MM.1S (cell line): ENCODE data around the gene TRAPPC8.
"Not testable (repeated sequence)": the region's sequence is repeated elsewhere in the genome, so short reads cannot be mapped to it uniquely, and the experiment has no call there.

Experiments used
- DNase-seq: peaks from one replicate; pipeline ENCODE4 v3.0.0-alpha.2; 2015
- H2AFZ ChIP-seq: fragments of 300-600 bp; sonication (generic); 2 replicates; pipeline ENCODE4 v1.6.0; 2016; ENCODE audit warnings: antibody characterized with exemption, low read length
- H3F3A ChIP-seq: fragments of 300-600 bp; sonication (generic); 2 replicates; pipeline ENCODE4 v1.6.1; 2016; ENCODE audit warnings: mild to moderate bottlenecking, antibody characterized with exemption, low read length, moderate library complexity, mixed read lengths; ENCODE audit not compliant: insufficient read depth
- H3K27ac ChIP-seq: fragments of 300-600 bp; sonication (generic); 2 replicates; pipeline ENCODE4 v1.5.1; 2016; ENCODE audit warnings: mild to moderate bottlenecking, low read length
- H3K27me3 ChIP-seq: fragments of 300-600 bp; sonication (generic); replicated peaks from 2 replicates; pipeline ENCODE4 v1.6.0; 2016; ENCODE audit warnings: low read length; ENCODE audit not compliant: insufficient read depth
- H3K36me3 ChIP-seq: fragments of 300-600 bp; sonication (generic); replicated peaks from 2 replicates; pipeline ENCODE4 v1.6.1; 2016; ENCODE audit warnings: mild to moderate bottlenecking, low read length, mixed read lengths; ENCODE audit not compliant: insufficient read depth
- H3K4me1 ChIP-seq: fragments of 300-600 bp; sonication (generic); 2 replicates; pipeline ENCODE4 v1.6.1; 2016; ENCODE audit warnings: low read length, mixed read lengths
- H3K4me2 ChIP-seq: fragments of 300-600 bp; sonication (generic); 2 replicates; pipeline ENCODE4 v1.6.0; 2016; ENCODE audit warnings: low read depth, low read length
- H3K4me3 ChIP-seq: fragments of 300-600 bp; sonication (generic); 2 replicates; pipeline ENCODE4 v1.5.1; 2016; ENCODE audit warnings: low read length, mixed read lengths
- H3K79me2 ChIP-seq: fragments of 300-600 bp; sonication (generic); 2 replicates; pipeline ENCODE4 v1.6.1; 2016; ENCODE audit warnings: mixed run types, low read length, mixed read lengths
- H3K9ac ChIP-seq: fragments of 300-600 bp; sonication (generic); 2 replicates; pipeline ENCODE4 v1.6.1; 2016; ENCODE audit warnings: low read length, mixed read lengths
- H3K9me2 ChIP-seq: fragments of 300-600 bp; sonication (generic); replicated peaks from 2 replicates; pipeline ENCODE4 v1.6.1; 2016; ENCODE audit warnings: mild to moderate bottlenecking, low read length, mixed read lengths; ENCODE audit not compliant: insufficient read depth
- H3K9me3 ChIP-seq: fragments of 300-600 bp; sonication (generic); replicated peaks from 2 replicates; pipeline ENCODE4 v1.6.1; 2016; ENCODE audit warnings: mild to moderate bottlenecking, low read length, mixed read lengths; ENCODE audit not compliant: insufficient read depth
- H4K20me1 ChIP-seq: fragments of 300-600 bp; sonication (generic); 2 replicates; pipeline ENCODE4 v1.6.1; 2016; ENCODE audit warnings: mild to moderate bottlenecking, low read length, moderate library complexity, mixed read lengths; ENCODE audit not compliant: insufficient read depth
- CTCF ChIP-seq: fragments of 300-600 bp; sonication (generic); IDR thresholded peaks from 2 replicates; pipeline ENCODE4 v1.5.1; 2016; ENCODE audit warnings: antibody characterized with exemption, low read length, mixed read lengths
- EZH2 ChIP-seq: fragments of 300-600 bp; sonication (generic); optimal IDR thresholded peaks from 2 replicates; pipeline ENCODE3; 2017; ENCODE audit warnings: low read depth, mild to moderate bottlenecking, antibody characterized with exemption, low read length, mixed read lengths
- EZH2phosphoT487 ChIP-seq: fragments of 300-600 bp; sonication (generic); IDR thresholded peaks from 2 replicates; pipeline ENCODE4 v1.6.1; 2018; ENCODE audit warnings: antibody characterized with exemption, low read length

The TRAPPC8 gene

GRCh38 chr18:31950583-31950982 lies 7.7 kb upstream of the TRAPPC8 start:
- no peaks in the 10 kb centered on the region for H3K9me2 ChIP-seq
- no peak overlapping the region for H3K27ac ChIP-seq
- no peaks in the 10 kb centered on the region for H3F3A ChIP-seq
- H2AFZ ChIP-seq: no peak overlapping the region
- no peaks in the 10 kb centered on the region for H3K36me3 ChIP-seq
- no peaks in the 10 kb centered on the region for H4K20me1 ChIP-seq
- no peak for DNase-seq
- no peak overlapping the region for H3K4me3 ChIP-seq
- H3K4me2 ChIP-seq: no peak overlapping the region
- no peak overlapping the region for H3K9ac ChIP-seq
- no peaks in the 10 kb centered on the region for H3K27me3 ChIP-seq
- H3K9me3 ChIP-seq: no peaks in the 10 kb centered on the region
- no peaks in the 10 kb centered on the region for H3K79me2 ChIP-seq
- H3K4me1 ChIP-seq: no peaks in the 10 kb centered on the region
- TF ChIP-seq EZH2phosphoT487 (no peak), CTCF (no peak), EZH2 (no peak)

DNA sequence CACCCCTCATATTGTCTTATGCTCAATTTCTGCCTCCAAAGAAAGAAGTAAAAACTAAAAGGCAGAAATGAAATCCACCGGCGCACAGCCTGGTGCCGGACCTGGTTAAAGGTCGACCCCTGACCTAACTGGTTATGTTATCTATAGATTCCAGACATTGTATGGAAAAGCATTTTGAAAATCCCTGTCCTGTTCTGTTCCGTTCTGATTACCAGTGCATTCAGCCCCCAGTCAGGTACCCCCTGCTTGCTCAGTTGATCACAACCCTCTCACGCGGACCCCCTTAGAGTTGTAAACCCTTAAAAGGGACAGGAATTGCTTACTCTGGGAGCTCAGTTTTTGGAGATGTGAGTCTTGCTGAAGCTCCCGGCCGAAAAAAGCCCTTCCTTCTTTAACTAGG lies 5.4 kb upstream of the TRAPPC8 start:
- not testable (repeated sequence) for H4K20me1 ChIP-seq, H3K27me3 ChIP-seq, H3K36me3 ChIP-seq, H3K9me3 ChIP-seq, H3K4me2 ChIP-seq, DNase-seq, H2AFZ ChIP-seq, H3K27ac ChIP-seq, H3K4me3 ChIP-seq, H3K9me2 ChIP-seq, H3F3A ChIP-seq, H3K4me1 ChIP-seq, H3K9ac ChIP-seq, H3K79me2 ChIP-seq

DNA sequence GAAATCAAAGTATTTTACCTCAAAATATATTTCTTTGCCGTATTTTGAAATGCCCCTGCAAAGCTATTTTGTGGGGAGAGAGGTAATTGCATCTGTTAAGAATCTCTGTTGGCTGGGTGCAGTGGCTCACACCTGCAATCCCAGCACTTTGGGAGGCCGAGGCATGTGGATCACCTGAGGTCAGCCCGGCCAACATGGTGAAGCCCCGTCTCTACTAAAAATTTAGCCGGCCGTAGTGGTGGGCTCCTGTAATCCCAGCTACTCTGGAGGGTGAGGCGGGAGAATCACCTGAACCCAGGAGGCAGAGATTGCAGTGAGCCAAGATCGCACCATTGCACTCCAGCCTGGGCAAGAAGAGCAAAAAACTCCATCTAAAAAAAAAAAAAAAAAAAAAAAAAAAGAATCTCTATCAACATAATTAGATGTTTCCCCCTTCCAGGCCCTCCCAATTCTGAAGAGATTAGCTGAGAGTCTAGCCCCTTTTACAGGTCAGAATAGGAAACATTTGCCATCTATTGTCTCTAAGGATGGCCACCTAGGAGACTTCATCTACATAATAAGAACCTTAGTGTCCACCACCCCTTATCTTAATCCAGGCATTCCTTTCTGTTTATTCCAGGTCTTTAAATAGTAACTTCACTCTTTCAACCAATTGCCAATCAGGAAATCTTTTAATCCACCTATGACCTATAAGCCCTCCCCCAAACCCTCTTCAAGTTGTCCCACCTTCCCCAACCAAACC lies 3.5 kb upstream of the TRAPPC8 start:
- H3K9me3 ChIP-seq: no peaks in the 10 kb centered on the region
- 0 out of 2 replicates have a peak, but pooled peaks cover 3% of the 10 kb centered on the region for H3K4me1 ChIP-seq
- H3K9me2 ChIP-seq: no peaks in the 10 kb centered on the region
- H3K27ac ChIP-seq: no peak overlapping the region
- H3K4me3 ChIP-seq: no peak overlapping the region
- H3K9ac ChIP-seq: no peak overlapping the region
- H3K79me2 ChIP-seq: peaks cover 14% of the 10 kb centered on the region
- no peaks in the 10 kb centered on the region for H4K20me1 ChIP-seq
- no peak for DNase-seq
- H3F3A ChIP-seq: peaks cover 20% of the 10 kb centered on the region
- H2AFZ ChIP-seq: no peak overlapping the region
- H3K4me2 ChIP-seq: no peak overlapping the region
- TF ChIP-seq CTCF (no peak), EZH2phosphoT487 (no peak), EZH2 (no peak)
- H3K36me3 ChIP-seq: no peaks in the 10 kb centered on the region
- H3K27me3 ChIP-seq: no peaks in the 10 kb centered on the region
